Caco-2 (cell line): Measurements from ENCODE around the gene KLHDC8A. TPM values are rescaled to one million over a fixed set of nuclear protein-coding genes. Genes with fewer than 3 reads are reported as not detected.

Experiments
- BruUV-seq: library from RNA; stranded (reverse); fragments of 400-500 nt; replicated peaks from 2 replicates; lab custom pipeline; 2021; lab: Mats Ljungman, UMichigan
- CTCF ChIA-PET: fragments of 300-600 bp; sonication (Branson Sonifier 250); formaldehyde crosslinking; loops from one replicate; lab custom pipeline; 2022; ENCODE audit warnings: antibody characterized with exemption; lab: Charles Lee
- POLR2A ChIA-PET: fragments of 300-600 bp; sonication (Branson Sonifier 250); formaldehyde crosslinking; loops from one replicate; lab custom pipeline; 2022; ENCODE audit warnings: antibody characterized with exemption; lab: Charles Lee
- DNase-seq, 2 experiments: peaks; one replicate each; pipeline versions ENCODE4 v3.0.0 to v3.0.0-alpha.2; 2020 to 2022
- H3K27me3 ChIP-seq: replicated peaks from 2 replicates; pipeline ENCODE4 v1.6.0; 2011; ENCODE audit warnings: low read length; ENCODE audit not compliant: control insufficient read depth, insufficient read depth
- H3K36me3 ChIP-seq: 2 replicates; pipeline ENCODE4 v1.5.1; 2011; ENCODE audit warnings: low read length; ENCODE audit not compliant: control insufficient read depth, insufficient read depth
- H3K4me1 ChIP-seq: fragments of 250-450 bp; sonication (Bioruptor Pico); 2 replicates; pipeline ENCODE4 v1.5.1; 2020; ENCODE audit warnings: mild to moderate bottlenecking
- H3K4me3 ChIP-seq: 2 replicates; pipeline ENCODE4 v1.5.1; 2011; ENCODE audit warnings: low read depth, mild to moderate bottlenecking, control low read depth, low read length
- H3K9me3 ChIP-seq: fragments of 250-450 bp; sonication (Bioruptor Pico); 2 replicates; pipeline ENCODE4 v1.5.1; 2020; ENCODE audit warnings: mild to moderate bottlenecking, moderate library complexity
- H3K27ac Mint-ChIP-seq: one replicate; pipeline ENCODE4 v1.8.0; 2022; ENCODE audit warnings: mixed read lengths; ENCODE audit not compliant: unreplicated experiment
- H3K27me3 Mint-ChIP-seq: one replicate; pipeline ENCODE4 v1.8.0; 2022; ENCODE audit warnings: mixed read lengths; ENCODE audit not compliant: insufficient read depth, unreplicated experiment
- H3K36me3 Mint-ChIP-seq: one replicate; pipeline ENCODE4 v1.8.0; 2022; ENCODE audit warnings: mild to moderate bottlenecking, mixed read lengths; ENCODE audit not compliant: insufficient read depth, unreplicated experiment
- H3K4me1 Mint-ChIP-seq: one replicate; pipeline ENCODE4 v1.8.0; 2022; ENCODE audit warnings: low read depth, mixed read lengths; ENCODE audit not compliant: unreplicated experiment
- H3K4me3 Mint-ChIP-seq: one replicate; pipeline ENCODE4 v1.8.0; 2022; ENCODE audit warnings: mild to moderate bottlenecking, moderate library complexity, mixed read lengths; ENCODE audit not compliant: unreplicated experiment
- H3K9me3 Mint-ChIP-seq: one replicate; pipeline ENCODE4 v1.8.0; 2022; ENCODE audit warnings: mixed read lengths; ENCODE audit not compliant: unreplicated experiment
- CTCF ChIP-seq, 2 experiments: fragments of 200-600 bp in 1 of 2; IDR thresholded peaks; 1 replicate in 1 of 2; 2 replicates in 1 of 2; pipeline versions ENCODE4 v1.5.1 to v1.8.0; 2011 to 2022; ENCODE audit warnings: antibody characterized with exemption in 1 of 2, control low read depth in 1 of 2, inconsistent platforms in 1 of 2, low read depth in 1 of 2, low read length in 1 of 2, mild to moderate bottlenecking in 1 of 2, moderate library complexity in 1 of 2; ENCODE audit not compliant: insufficient read depth in 1 of 2, severe bottlenecking in 1 of 2, unreplicated experiment in 1 of 2
- intact Hi-C: fragments of 100-400 bp; cut with micrococcal nuclease; formaldehyde crosslinking; loops from one replicate; pipeline ENCODE4 v1.10.0; 2022; ENCODE audit not compliant: unreplicated experiment
- total RNA-seq: library from RNA; stranded (reverse); gene quantifications from 2 replicates; pipeline ENCODE4 v1.2.3, GENCODE V29; 2022

KLHDC8A gene
- total RNA-seq, 1 experiment from 2014 or later = not detected

GRCh38 chr1:205286335-205286950, 70.3 kb downstream of the KLHDC8A start:
- no peaks in the 10 kb centered on the region for H3K9me3 ChIP-seq
- Mint-ChIP-seq H3K4me3 (no peak overlapping the region), H3K4me1 (peaks cover 41% of the 10 kb centered on the region), H3K27me3 (no peaks in the 10 kb centered on the region), H3K9me3 (no peaks in the 10 kb centered on the region), H3K27ac (peak overlapping the region; percentile 69), H3K36me3 (no peaks in the 10 kb centered on the region)
- no peak overlapping the region for H3K4me3 ChIP-seq
- CTCF ChIA-PET = interaction anchor here (0.6 to 2.6 kb wide), 3 partner anchors 8 to 69 kb away, joined by 4 to 30 read pairs (median 17); no protein-coding TSS in a partner anchor
- no TSS peak for BruUV-seq
- POLR2A ChIA-PET = interaction anchor here (0.5 to 1.1 kb wide), 2 partner anchors 35 to 36 kb away, joined by 3 to 4 read pairs; no protein-coding TSS in a partner anchor
- no peak for DNase-seq
- no peaks in the 10 kb centered on the region for H3K36me3 ChIP-seq
- H3K27me3 ChIP-seq = no peaks in the 10 kb centered on the region
- TF ChIP-seq CTCF (IDR thresholded peaks at IDR 0.05; ENCODE audit: insufficient read depth in 1 of 2, low read depth in 1 of 2, low read length in 1 of 2, severe bottlenecking in 1 of 2, unreplicated experiment in 1 of 2) = no peak
- peaks cover 36% of the 10 kb centered on the region for H3K4me1 ChIP-seq
- intact Hi-C loops = no loop called here

Other genes starting within 250 kb of the KLHDC8A start
- gene RBBP5, start 234.9 kb downstream of the KLHDC8A start, total RNA-seq = 17.9 and 19.0 TPM in 2 replicates
- gene DSTYK, start 145.2 kb downstream of the KLHDC8A start, total RNA-seq = 6.2 and 6.3 TPM in 2 replicates
- 0.60 and 0.91 TPM in 2 replicates for gene TMCC2, start 129.0 kb downstream of the KLHDC8A start, total RNA-seq
- gene NUAK2, start 35.2 kb downstream of the KLHDC8A start, total RNA-seq = 25.7 and 27.0 TPM in 2 replicates
- not detected in 2 replicates for gene LEMD1, start 65.1 kb upstream of the KLHDC8A start, total RNA-seq
- gene BLACAT1, start 99.1 kb upstream of the KLHDC8A start, total RNA-seq = 0.21 and 0.34 TPM in 2 replicates
- 17.0 and 18.5 TPM in 2 replicates for gene CDK18, start 147.7 kb upstream of the KLHDC8A start, total RNA-seq